ENCODE measurements around the gene PDE4D.

DNA sequence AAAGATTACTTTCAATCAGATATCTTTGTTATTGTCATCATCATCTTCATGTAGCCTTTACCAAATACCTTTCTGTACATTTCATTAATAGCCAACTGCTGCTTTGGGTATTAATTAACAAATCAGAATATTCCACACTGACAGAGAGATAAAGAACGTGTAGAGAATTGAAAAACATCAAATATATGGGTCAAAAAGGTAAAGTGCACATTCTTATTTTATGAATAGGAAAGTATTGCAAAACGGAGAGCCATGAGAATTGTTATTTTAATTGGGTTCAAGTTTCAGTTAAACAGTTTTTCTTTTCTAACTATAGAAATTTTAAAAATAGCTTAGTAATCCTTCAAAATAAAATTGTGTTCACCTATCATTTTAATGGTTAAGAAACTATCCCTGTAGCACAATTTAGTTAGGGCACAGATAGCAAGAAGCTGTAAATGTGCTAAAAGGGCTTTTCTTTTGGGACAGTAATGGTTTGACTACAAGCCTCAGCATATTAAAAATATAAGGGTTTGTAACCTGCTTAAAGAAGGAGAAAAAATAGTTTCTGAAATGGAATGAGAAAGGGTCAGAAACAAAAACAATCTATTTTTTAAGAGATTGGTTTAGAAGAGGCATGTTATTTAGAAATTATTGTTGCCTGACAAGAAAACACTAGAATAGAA, 62.9 kb downstream of the PDE4D start:
- TF ChIP-seq CTCF (IDR thresholded peaks at IDR 0.05) (no peak), EZH2 (IDR thresholded peaks at IDR 0.05; ENCODE audit: borderline replicate concordance, insufficient read depth, low read depth, low read length, poor library complexity, severe bottlenecking) (no peak)
